Psoas muscle (tissue), 8 donors: ENCODE data around the gene CLPSL2. TPM values are rescaled to one million over a fixed set of nuclear protein-coding genes. Genes with fewer than 3 reads are reported as not detected.
A peak's percentile ranks its signal among the peaks of the same experiment; 100 is the strongest.

Experiments
- ATAC-seq, 4 donors: fragments of 200-7000 bp; cut with Tn5 transposase; one replicate each; pipeline ENCODE4 v1.9.1; 2020; ENCODE audit warnings: moderate library complexity in 3 of 4, mild to moderate bottlenecking in 2 of 4
- DNase-seq, 2 donors: peaks; one replicate each; pipeline ENCODE4 v3.0.0-alpha.2; 2020
- H3K27ac ChIP-seq: fragments of 200-600 bp; one replicate; pipeline ENCODE4 v1.8.0; 2022
- H3K27me3 ChIP-seq, 3 donors: fragments of 200-600 bp in 1 of 3; one replicate each; pipeline versions ENCODE4 v1.6.1 to v1.8.0; 2013 to 2022; ENCODE audit warnings: low read length in 2 of 3, mild to moderate bottlenecking in 2 of 3, moderate library complexity in 1 of 3; ENCODE audit not compliant: insufficient read depth in 3 of 3
- H3K36me3 ChIP-seq, 2 donors: fragments of 200-600 bp in 1 of 2; one replicate each; pipeline versions ENCODE4 v1.6.1 to v1.8.0; 2013 to 2022; ENCODE audit warnings: low read depth in 1 of 2, mild to moderate bottlenecking in 1 of 2, moderate library complexity in 1 of 2; ENCODE audit not compliant: insufficient read depth in 1 of 2
- H3K4me1 ChIP-seq: fragments of 200-600 bp; one replicate; pipeline ENCODE4 v1.8.0; 2022
- H3K4me3 ChIP-seq: fragments of 200-600 bp; one replicate; pipeline ENCODE4 v1.8.0; 2022; ENCODE audit warnings: mild to moderate bottlenecking
- H3K9me3 ChIP-seq: fragments of 200-600 bp; one replicate; pipeline ENCODE4 v1.8.0; 2022
- CTCF ChIP-seq: fragments of 200-600 bp; IDR thresholded peaks from one replicate; pipeline ENCODE4 v1.8.0; 2022; ENCODE audit warnings: antibody characterized with exemption
- WGBS, 3 donors: extraction: QIAGEN DNeasy Blood & Tissue Kit; methylation state at CpG; one replicate each; pipeline versions ENCODE4 v1.1.6 to v1.1.7; 2013; 5-methylcytosine and 5-hydroxymethylcytosine counted together
- intact Hi-C, 2 donors: fragments of 100-400 bp; cut with DNase I; formaldehyde crosslinking; loops; one replicate each; pipeline versions ENCODE4 v1.11.0 to v1.14.2; 2022
- polyA plus RNA-seq, 3 donors: library from polyadenylated mRNA; stranded (reverse); fragments of 200-250 nt; gene quantifications; one replicate each; pipeline ENCODE4 v1.2.3, GENCODE V29; 2013
- total RNA-seq, 4 donors: library from RNA; stranded (reverse); fragmentation: NEBNext Ultra II Directional in 2 of 4; extraction: Animal tissue kit (Norgen Biotek cat#: 25700) in 2 of 4; gene quantifications; one replicate each; pipeline versions ENCODE4 v1.2.1 to v1.2.4, GENCODE V29; 2021 to 2023
- donor health status: healthy with polysubstance abuse.
- donor health status: DM: no; HTN: no; CAD: no; lungs with moderate emphysema.
- donor health status: Bipolar disorder and iron deficiency.
- donor health status: healthy.
- donor health status: DM: yes; HTN: yes; CAD: no.
- donor health status: DM: no; HTN: no; CAD: no.
- donor health status: DM: no; HTN: no; CAD: no.
- donor health status: DM: yes; HTN: yes; CAD: no.

The CLPSL2 gene
- total and polyA plus RNA-seq, 7 donors: not detected

- DNase-seq: peak; percentile 79 to 88
- H3K4me1 ChIP-seq: peaks cover 81% of the 10 kb centered on the region
- ATAC-seq: peak; percentile 3 to 28 (median 10)
- intact Hi-C loops: loop anchor here in 1 of 2 donors (5.0 kb wide), 1 partner anchor 127 kb away; no protein-coding TSS in a partner anchor
- peak overlapping the region; percentile 75 for H3K4me3 ChIP-seq
- no peaks in the 10 kb centered on the region for H3K27me3 ChIP-seq
- peak overlapping the region; percentile 99 for H3K27ac ChIP-seq
- TF ChIP-seq CTCF: no peak
- no peaks in the 10 kb centered on the region for H3K9me3 ChIP-seq
- 26 to 57% (median 36%) methylated on average over 12 of the region's 12 CpGs for whole genome bisulfite sequencing, 3 donors
- H3K36me3 ChIP-seq: no peaks in the 10 kb centered on the region
These were observed 47.4 kb upstream of the CLPSL2 start for GRCh38 chr6:35728683-35729678.

- intact Hi-C loops: loop anchor here in 1 of 2 donors (5.0 kb wide), 1 partner anchor 127 kb away; no protein-coding TSS in a partner anchor
- Histone ChIP-seq H3K36me3 (no peaks in the 10 kb centered on the region), H3K27me3 (no peaks in the 10 kb centered on the region), H3K27ac (peak overlapping the region; percentile 99), H3K4me1 (peaks cover 77% of the 10 kb centered on the region), H3K9me3 (no peaks in the 10 kb centered on the region), H3K4me3 (no peak overlapping the region)
- DNase-seq (no peak), ATAC-seq (no peak)
- TF ChIP-seq CTCF: no peak
- WGBS, 3 donors: 25 to 61% (median 40%) methylated on average over 2 of the region's 2 CpGs
These were observed 46.7 kb upstream of the CLPSL2 start for GRCh38 chr6:35729722-35730121.

GRCh38 chr6:35730745-35731413 lies 45.5 kb upstream of the CLPSL2 start:
- 7 to 23% (median 8%) methylated on average over 14 to 15 of the region's 15 CpGs for WGBS, 3 donors
- intact Hi-C loops: no loop called here
- no peak for DNase-seq

GRCh38 chr6:35731414-35731735 lies 45.0 kb upstream of the CLPSL2 start:
- DNase-seq: peak; percentile 98 to 99
- intact Hi-C loops: no loop called here
- Histone ChIP-seq H3K27ac (peak overlapping the region; percentile 99), H3K4me1 (peaks cover 70% of the 10 kb centered on the region), H3K9me3 (no peaks in the 10 kb centered on the region), H3K4me3 (peak overlapping the region; percentile 94), H3K36me3 (no peaks in the 10 kb centered on the region), H3K27me3 (no peaks in the 10 kb centered on the region)
- ATAC-seq: peak; percentile 43 to 56 (median 52)
- whole genome bisulfite sequencing, 3 donors: 0 to 1% (median 0%) methylated on average over 20 to 23 of the region's 23 CpGs
- TF ChIP-seq CTCF: no peak

More at GRCh38 chr6:35730745-35731413, 45.5 kb upstream of the CLPSL2 start:
- TF ChIP-seq CTCF: no peak
- no peak for ATAC-seq
- no peaks in the 10 kb centered on the region for H3K27me3 ChIP-seq
- peak overlapping the region; percentile 94 for H3K4me3 ChIP-seq
- H3K27ac ChIP-seq: peak overlapping the region; percentile 99
- H3K9me3 ChIP-seq: no peaks in the 10 kb centered on the region
- H3K4me1 ChIP-seq: peaks cover 69% of the 10 kb centered on the region
- no peaks in the 10 kb centered on the region for H3K36me3 ChIP-seq
